Measurements from ENCODE around the gene ZNF695. TPM values are rescaled to one million over a fixed set of nuclear protein-coding genes. Genes with fewer than 3 reads are reported as not detected.
"Not testable (repeated sequence)": the region's sequence is repeated elsewhere in the genome, so short reads cannot be mapped to it uniquely, and the experiment has no call there.

The ZNF695 gene
- total and polyA plus RNA-seq, 7 experiments from 2014 or later: 0.17 TPM; not detected in 6

DNA sequence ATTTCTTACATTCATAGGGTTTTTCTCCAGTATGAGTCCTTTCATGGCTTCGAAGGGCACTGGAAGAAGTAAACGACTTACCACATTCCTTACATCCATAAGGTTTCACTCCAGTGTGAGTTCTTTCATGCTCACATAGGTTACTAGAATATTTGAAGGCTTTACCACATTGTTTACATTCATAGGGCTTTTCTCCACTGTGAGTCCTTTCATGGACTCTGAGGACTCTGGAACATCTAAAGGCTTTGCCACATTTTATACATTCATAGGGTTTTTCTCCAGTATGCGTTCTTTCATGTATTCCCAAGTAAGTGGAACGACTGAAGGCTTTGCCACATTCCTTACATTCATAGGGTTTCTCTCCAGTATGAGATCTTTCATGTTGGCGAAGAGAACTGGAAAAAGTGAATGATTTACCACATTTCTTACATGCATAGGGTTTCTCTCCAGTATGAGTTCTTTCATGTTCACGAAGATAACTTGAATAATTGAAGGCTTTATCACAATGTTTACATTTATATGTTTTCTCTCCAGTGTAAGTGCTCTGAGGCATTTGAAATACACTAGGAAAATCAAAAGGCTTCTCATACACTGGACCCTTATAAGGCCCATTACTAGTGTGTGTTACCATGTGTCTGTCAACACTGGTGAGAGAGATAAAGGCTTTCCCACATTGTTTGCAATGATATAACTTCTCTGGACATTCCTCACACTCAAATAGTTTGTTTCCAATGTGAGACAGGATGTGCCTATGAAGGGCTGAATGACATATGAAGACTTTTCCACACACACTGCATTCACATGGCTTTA is 29.9 kb upstream of the ZNF695 start:
- H3K9me3 Mint-ChIP-seq: peaks cover 11 to 100% (median 58%) of the 10 kb centered on the region in 11 donors
- H3K27me3 ChIP-seq (ENCODE audit: control insufficient read depth in 2 of 2, insufficient read depth in 2 of 2, low read length in 2 of 2): no peaks in the 10 kb centered on the region
- H3K4me3 Mint-ChIP-seq: no peak overlapping the region
- peaks cover 36 to 78% (median 70%) of the 10 kb centered on the region in 5 donors for H3K36me3 Mint-ChIP-seq
- H3K27ac ChIP-seq (ENCODE audit: low read depth, low read length): no peak overlapping the region
- H3K9me3 ChIP-seq (ENCODE audit: control insufficient read depth in 2 of 3, low read length in 3 of 3): peaks cover 7 to 81% (median 26%) of the 10 kb centered on the region in 3 experiments
- ATAC-seq (no peak), DNase-seq (no peak)
- H3K4me3 ChIP-seq (ENCODE audit: low read length): no peak overlapping the region
- H3K36me3 ChIP-seq (ENCODE audit: control insufficient read depth in 2 of 3, insufficient read depth in 3 of 3, low read length in 3 of 3): peaks cover 0 to 34% (median 10%) of the 10 kb centered on the region in 3 experiments
- intact Hi-C loops (cut with micrococcal nuclease): no loop called here
- ChIA-PET POLR2A (no interaction called here), CTCF (no interaction called here)
- no peaks in the 10 kb centered on the region for H3K4me1 ChIP-seq (ENCODE audit: control insufficient read depth in 2 of 2, insufficient read depth in 2 of 2, low read length in 2 of 2)
- H3K4me1 Mint-ChIP-seq: no peaks in the 10 kb centered on the region
- no peak overlapping the region for H3K27ac Mint-ChIP-seq
- H3K27me3 Mint-ChIP-seq: no peaks in the 10 kb centered on the region

DNA sequence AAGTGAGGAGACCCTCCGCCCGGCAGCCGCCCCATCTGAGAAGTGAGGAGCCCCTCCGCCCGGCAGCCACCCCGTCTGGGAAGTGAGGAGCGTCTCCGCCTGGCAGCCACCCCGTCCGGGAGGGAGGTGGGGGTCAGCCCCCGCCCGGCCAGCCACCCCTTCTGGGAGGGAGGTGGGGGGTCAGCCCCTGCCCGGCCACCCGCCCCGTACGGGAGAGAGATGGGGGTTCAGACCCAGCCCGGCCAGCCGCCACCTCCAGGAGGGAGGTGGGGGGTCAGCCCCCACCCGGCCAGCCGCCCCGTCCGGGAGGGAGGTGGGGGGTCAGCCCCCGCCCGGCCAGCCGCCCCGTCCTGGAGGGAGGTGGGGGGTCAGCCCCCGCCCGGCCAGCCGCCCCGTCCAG is 24.4 kb upstream of the ZNF695 start:
- H3K36me3 Mint-ChIP-seq: peaks cover 19 to 47% (median 39%) of the 10 kb centered on the region in 5 donors
- H3K4me1 ChIP-seq (ENCODE audit: control insufficient read depth in 2 of 2, insufficient read depth in 2 of 2, low read length in 2 of 2); H3K27ac ChIP-seq (ENCODE audit: low read depth, low read length); CTCF ChIA-PET; H3K27ac Mint-ChIP-seq; H3K4me3 Mint-ChIP-seq; H3K27me3 Mint-ChIP-seq; H3K27me3 ChIP-seq (ENCODE audit: control insufficient read depth in 2 of 2, insufficient read depth in 2 of 2, low read length in 2 of 2); H3K4me3 ChIP-seq (ENCODE audit: low read length); intact Hi-C loops (cut with micrococcal nuclease); ATAC-seq; POLR2A ChIA-PET; DNase-seq; H3K4me1 Mint-ChIP-seq: not testable (repeated sequence)
- H3K36me3 ChIP-seq (ENCODE audit: control insufficient read depth in 2 of 3, insufficient read depth in 3 of 3, low read length in 3 of 3): peaks cover 0 to 14% (median 0%) of the 10 kb centered on the region in 3 experiments
- H3K9me3 ChIP-seq (ENCODE audit: control insufficient read depth in 2 of 3, low read length in 3 of 3): peaks cover 0 to 56% (median 7%) of the 10 kb centered on the region in 3 experiments
- peaks cover 9 to 89% (median 48%) of the 10 kb centered on the region in 11 donors for H3K9me3 Mint-ChIP-seq

GRCh38 chr1:247024658-247025057 is 16.8 kb upstream of the ZNF695 start:
- ATAC-seq; H3K27ac ChIP-seq (ENCODE audit: low read depth, low read length); H3K36me3 ChIP-seq (ENCODE audit: control insufficient read depth in 2 of 3, insufficient read depth in 3 of 3, low read length in 3 of 3); CTCF ChIA-PET; POLR2A ChIA-PET; H3K4me1 Mint-ChIP-seq; H3K27ac Mint-ChIP-seq; H3K4me3 Mint-ChIP-seq; intact Hi-C loops (cut with micrococcal nuclease); DNase-seq; H3K4me1 ChIP-seq (ENCODE audit: control insufficient read depth in 2 of 2, insufficient read depth in 2 of 2, low read length in 2 of 2); H3K27me3 Mint-ChIP-seq; H3K4me3 ChIP-seq (ENCODE audit: low read length); H3K27me3 ChIP-seq (ENCODE audit: control insufficient read depth in 2 of 2, insufficient read depth in 2 of 2, low read length in 2 of 2): not testable (repeated sequence)
- peaks cover 0 to 26% (median 0%) of the 10 kb centered on the region in 3 experiments for H3K9me3 ChIP-seq (ENCODE audit: control insufficient read depth in 2 of 3, low read length in 3 of 3)
- peaks cover 0 to 20% (median 15%) of the 10 kb centered on the region in 5 donors for H3K36me3 Mint-ChIP-seq
- peaks cover 9 to 89% (median 46%) of the 10 kb centered on the region in 11 donors for H3K9me3 Mint-ChIP-seq

DNA sequence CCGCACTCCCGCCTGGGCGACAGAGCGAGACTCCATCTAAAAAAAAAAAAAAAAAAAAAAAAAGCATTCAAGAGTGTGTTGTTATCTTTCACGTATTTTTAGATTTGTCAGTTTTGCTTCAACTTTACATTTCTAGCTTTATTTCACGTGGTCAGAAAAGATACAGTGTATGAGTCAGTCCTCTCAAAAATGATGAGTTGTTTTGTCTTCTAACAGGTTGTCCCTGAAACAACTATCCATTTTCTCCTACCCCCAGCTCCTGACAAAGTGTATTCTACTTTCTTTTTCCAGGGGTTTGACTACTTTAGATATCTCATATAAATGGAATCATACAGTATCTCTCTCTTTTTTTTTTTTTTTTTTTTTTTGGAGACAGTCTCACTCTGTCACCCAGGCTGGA is 5.5 kb upstream of the ZNF695 start:
- no peak overlapping the region for H3K4me3 ChIP-seq (ENCODE audit: low read length)
- Mint-ChIP-seq H3K4me1 (peaks cover 0 to 5% (median under 1%) of the 10 kb centered on the region in 7 donors), H3K27me3 (peaks cover under 1 to 30% (median 19%) of the 10 kb centered on the region in 5 donors), H3K9me3 (peaks cover 2 to 67% (median 28%) of the 10 kb centered on the region in 11 donors), H3K27ac (no peak overlapping the region), H3K36me3 (peaks cover 0 to 17% (median 11%) of the 10 kb centered on the region in 5 donors), H3K4me3 (no peak overlapping the region)
- intact Hi-C loops (cut with micrococcal nuclease): no loop called here
- no peak overlapping the region for H3K27ac ChIP-seq (ENCODE audit: low read depth, low read length)
- DNase-seq (no peak), ATAC-seq (no peak)
- H3K4me1 ChIP-seq (ENCODE audit: control insufficient read depth in 2 of 2, insufficient read depth in 2 of 2, low read length in 2 of 2): no peaks in the 10 kb centered on the region
- ChIA-PET CTCF (interaction anchor here (0.7 kb wide), 1 partner anchor 15 kb away, joined by 3 read pairs; no protein-coding TSS in a partner anchor), POLR2A (interaction anchor here (0.8 kb wide), 1 partner anchor 254 kb away, joined by 3 read pairs; no protein-coding TSS in a partner anchor)
- no peaks in the 10 kb centered on the region for H3K27me3 ChIP-seq (ENCODE audit: control insufficient read depth in 2 of 2, insufficient read depth in 2 of 2, low read length in 2 of 2)
- H3K36me3 ChIP-seq (ENCODE audit: control insufficient read depth in 2 of 3, insufficient read depth in 3 of 3, low read length in 3 of 3): no peaks in the 10 kb centered on the region
- no peaks in the 10 kb centered on the region for H3K9me3 ChIP-seq (ENCODE audit: control insufficient read depth in 2 of 3, low read length in 3 of 3)

GRCh38 chr1:247008406-247008799 is 546 bp upstream of the ZNF695 start:
- peaks cover 0 to 9% (median 0%) of the 10 kb centered on the region in 3 experiments for H3K9me3 ChIP-seq (ENCODE audit: control insufficient read depth in 2 of 3, low read length in 3 of 3)
- ChIA-PET CTCF (no interaction called here), POLR2A (no interaction called here)
- Mint-ChIP-seq H3K4me3 (peak overlapping the region; percentile 56 to 87 (median 76)), H3K27me3 (peaks cover 14 to 56% (median 47%) of the 10 kb centered on the region in 5 donors), H3K4me1 (peaks cover 0 to 17% (median 11%) of the 10 kb centered on the region in 7 donors), H3K36me3 (peaks cover 2 to 26% (median 13%) of the 10 kb centered on the region in 5 donors), H3K27ac (no peak overlapping the region), H3K9me3 (peaks cover 9 to 79% (median 46%) of the 10 kb centered on the region in 11 donors)
- H3K36me3 ChIP-seq (ENCODE audit: control insufficient read depth in 2 of 3, insufficient read depth in 3 of 3, low read length in 3 of 3): no peaks in the 10 kb centered on the region
- DNase-seq (no peak), ATAC-seq (no peak)
- H3K4me3 ChIP-seq (ENCODE audit: low read length): no peak overlapping the region
- H3K27me3 ChIP-seq (ENCODE audit: control insufficient read depth in 2 of 2, insufficient read depth in 2 of 2, low read length in 2 of 2): peaks cover 0 to 7% of the 10 kb centered on the region in 2 donors
- no peaks in the 10 kb centered on the region for H3K4me1 ChIP-seq (ENCODE audit: control insufficient read depth in 2 of 2, insufficient read depth in 2 of 2, low read length in 2 of 2)
- intact Hi-C loops (cut with micrococcal nuclease): no loop called here
- no peak overlapping the region for H3K27ac ChIP-seq (ENCODE audit: low read depth, low read length)

DNA sequence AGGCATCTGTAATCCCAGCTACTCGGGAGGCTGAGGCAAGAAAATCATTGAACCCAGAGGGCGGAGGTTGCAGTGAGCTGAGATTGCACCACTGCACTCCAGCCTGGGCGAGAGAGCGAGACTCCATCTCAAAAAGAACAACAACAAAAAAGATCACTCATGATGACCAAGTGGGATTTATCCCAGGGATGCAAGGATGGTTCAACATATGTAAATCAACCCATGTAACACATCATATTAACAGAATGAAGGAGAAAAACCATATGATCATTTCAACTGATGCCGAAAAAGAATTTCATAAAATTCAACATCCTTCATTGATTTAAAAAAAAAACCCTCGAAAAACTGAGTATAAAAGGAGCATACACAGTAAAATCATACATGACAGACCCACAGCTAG is 3.8 kb downstream of the ZNF695 start:
- ATAC-seq; H3K36me3 ChIP-seq (ENCODE audit: control insufficient read depth in 2 of 3, insufficient read depth in 3 of 3, low read length in 3 of 3); H3K4me3 ChIP-seq (ENCODE audit: low read length); H3K4me1 ChIP-seq (ENCODE audit: control insufficient read depth in 2 of 2, insufficient read depth in 2 of 2, low read length in 2 of 2); H3K27me3 ChIP-seq (ENCODE audit: control insufficient read depth in 2 of 2, insufficient read depth in 2 of 2, low read length in 2 of 2); intact Hi-C loops (cut with micrococcal nuclease); H3K27ac ChIP-seq (ENCODE audit: low read depth, low read length); POLR2A ChIA-PET; DNase-seq; H3K4me3 Mint-ChIP-seq: not testable (repeated sequence)
- CTCF ChIA-PET: interaction anchor here (0.6 kb wide), 1 partner anchor 319 kb away, joined by 4 read pairs; no protein-coding TSS in a partner anchor
- H3K4me1 Mint-ChIP-seq: peaks cover 0 to 17% (median 11%) of the 10 kb centered on the region in 7 donors
- peaks cover 14 to 71% (median 65%) of the 10 kb centered on the region in 5 donors for H3K27me3 Mint-ChIP-seq
- peaks cover 2 to 32% (median 22%) of the 10 kb centered on the region in 5 donors for H3K36me3 Mint-ChIP-seq
- H3K27ac Mint-ChIP-seq: peak overlapping the region in 1 of 9 donors; percentile 30
- H3K9me3 Mint-ChIP-seq: peaks cover 16 to 93% (median 53%) of the 10 kb centered on the region in 11 donors
- peaks cover 0 to 13% (median 0%) of the 10 kb centered on the region in 3 experiments for H3K9me3 ChIP-seq (ENCODE audit: control insufficient read depth in 2 of 3, low read length in 3 of 3)

Measured in naive thymus-derived CD4-positive, alpha-beta T cell (primary cell).